Loucy (cell line): ENCODE measurements around the gene CYP19A1.

ENCODE experiments used
- H2AFZ ChIP-seq: fragments of 200-600 bp; sonication (generic); 2 replicates; pipeline ENCODE4 v1.6.0; 2016; ENCODE audit warnings: antibody characterized with exemption, mild to moderate bottlenecking, low read length, moderate library complexity
- H3F3A ChIP-seq: fragments of 200-600 bp; 2 replicates; pipeline ENCODE4 v1.6.0; 2016; ENCODE audit warnings: antibody characterized with exemption, low read depth, mild to moderate bottlenecking
- H3K27me3 ChIP-seq: fragments of 200-600 bp; sonication (generic); 2 replicates; pipeline ENCODE4 v1.6.1; 2014; ENCODE audit warnings: low read length, mild to moderate bottlenecking; ENCODE audit not compliant: insufficient read depth, poor library complexity, severe bottlenecking
- H3K36me3 ChIP-seq: fragments of 200-600 bp; sonication (generic); 2 replicates; pipeline ENCODE4 v1.6.1; 2016; ENCODE audit warnings: low read length; ENCODE audit not compliant: insufficient read depth
- H3K4me1 ChIP-seq: fragments of 200-600 bp; sonication (generic); 2 replicates; pipeline ENCODE4 v1.5.1; 2014; ENCODE audit warnings: low read length, mild to moderate bottlenecking; ENCODE audit not compliant: insufficient read depth, poor library complexity, severe bottlenecking
- H3K4me2 ChIP-seq: fragments of 200-600 bp; sonication (generic); 2 replicates; pipeline ENCODE4 v1.6.0; 2014; ENCODE audit warnings: antibody characterized with exemption, low read length, low read depth, mild to moderate bottlenecking; ENCODE audit not compliant: poor library complexity, severe bottlenecking
- H3K4me3 ChIP-seq: fragments of 200-600 bp; sonication (generic); 2 replicates; pipeline ENCODE4 v1.5.1; 2014; ENCODE audit warnings: low read length, mild to moderate bottlenecking, mixed read lengths; ENCODE audit not compliant: poor library complexity, severe bottlenecking
- H3K79me2 ChIP-seq: fragments of 200-600 bp; sonication (generic); 2 replicates; pipeline ENCODE4 v1.6.1; 2014; ENCODE audit warnings: low read length; ENCODE audit not compliant: insufficient read depth
- H3K9ac ChIP-seq: fragments of 200-600 bp; sonication (generic); 2 replicates; pipeline ENCODE4 v1.6.0; 2014; ENCODE audit warnings: mild to moderate bottlenecking, low read depth, low read length, moderate library complexity; ENCODE audit not compliant: poor library complexity, severe bottlenecking
- H3K9me2 ChIP-seq: fragments of 200-600 bp; sonication (generic); replicated peaks from 2 replicates; pipeline ENCODE4 v1.6.1; 2016; ENCODE audit warnings: low read depth, low read length, mixed read lengths
- H3K9me3 ChIP-seq: fragments of 200-600 bp; sonication (generic); 2 replicates; pipeline ENCODE4 v1.6.1; 2014; ENCODE audit warnings: mild to moderate bottlenecking, antibody characterized with exemption, low read length, low read depth; ENCODE audit not compliant: insufficient read depth
- H4K20me1 ChIP-seq: fragments of 200-600 bp; sonication (generic); 2 replicates; pipeline ENCODE4 v1.6.0; 2014; ENCODE audit warnings: antibody characterized with exemption, low read length, mild to moderate bottlenecking; ENCODE audit not compliant: insufficient read depth, poor library complexity, severe bottlenecking
- CTCF ChIP-seq: fragments of 200-600 bp; sonication (generic); conservative IDR thresholded peaks from 2 replicates; pipeline ENCODE4 v1.5.1; 2014; ENCODE audit warnings: mild to moderate bottlenecking, antibody characterized with exemption, low read length
- EZH2phosphoT487 ChIP-seq: fragments of 200-600 bp; IDR thresholded peaks from 2 replicates; pipeline ENCODE4 v1.6.1; 2018; ENCODE audit warnings: antibody characterized with exemption, mild to moderate bottlenecking, moderate library complexity, borderline replicate concordance

Gene CYP19A1

GRCh38 chr15:51163843-51164242 lies 174.6 kb downstream of the CYP19A1 start:
- Histone ChIP-seq H3K4me2 (peak overlapping the region; percentile 60), H3K27me3 (no peaks in the 10 kb centered on the region), H2AFZ (peak overlapping the region; percentile 83), H3K9me2 (no peaks in the 10 kb centered on the region), H3F3A (no peaks in the 10 kb centered on the region), H4K20me1 (no peaks in the 10 kb centered on the region), H3K79me2 (no peaks in the 10 kb centered on the region), H3K9me3 (no peaks in the 10 kb centered on the region), H3K4me3 (peak overlapping the region; percentile 60), H3K9ac (peak overlapping the region; percentile 40), H3K4me1 (peaks cover 8% of the 10 kb centered on the region), H3K36me3 (no peaks in the 10 kb centered on the region)
- TF ChIP-seq EZH2phosphoT487 (no peak), CTCF (peak; percentile 12; the same call in 1 of the 2 replicates)

- no peaks in the 10 kb centered on the region for H3K79me2 ChIP-seq
- no peaks in the 10 kb centered on the region for H3K9me3 ChIP-seq
- H3K27me3 ChIP-seq, result no peaks in the 10 kb centered on the region
- peak overlapping the region; percentile 60 for H3K4me2 ChIP-seq
- H3F3A ChIP-seq, result no peaks in the 10 kb centered on the region
- TF ChIP-seq CTCF (peak; percentile 95), EZH2phosphoT487 (no peak)
- peak overlapping the region; percentile 60 for H3K4me3 ChIP-seq
- H3K36me3 ChIP-seq, result no peaks in the 10 kb centered on the region
- no peaks in the 10 kb centered on the region for H4K20me1 ChIP-seq
- H3K9me2 ChIP-seq, result no peaks in the 10 kb centered on the region
- H2AFZ ChIP-seq, result peak overlapping the region; percentile 83
- peaks cover 8% of the 10 kb centered on the region for H3K4me1 ChIP-seq
- H3K9ac ChIP-seq, result peak overlapping the region; percentile 40
Observed at GRCh38 chr15:51162865-51163762, 175.3 kb downstream of the CYP19A1 start.

- Histone ChIP-seq H4K20me1 (no peaks in the 10 kb centered on the region), H3K36me3 (no peaks in the 10 kb centered on the region), H3K4me3 (no peak overlapping the region), H3K9me3 (no peaks in the 10 kb centered on the region), H3K9ac (no peak overlapping the region), H3K79me2 (no peaks in the 10 kb centered on the region), H2AFZ (no peak overlapping the region), H3K4me1 (peaks cover 8% of the 10 kb centered on the region), H3F3A (no peaks in the 10 kb centered on the region), H3K27me3 (no peaks in the 10 kb centered on the region), H3K4me2 (no peak overlapping the region), H3K9me2 (no peaks in the 10 kb centered on the region)
- TF ChIP-seq EZH2phosphoT487 (no peak), CTCF (no peak)
Observed at GRCh38 chr15:51161491-51162220, 176.7 kb downstream of the CYP19A1 start.
